ENCODE results near the gene RPL37A. TPM values are rescaled to one million over a fixed set of nuclear protein-coding genes. Genes with fewer than 3 reads are reported as not detected.

RPL37A gene
- polyA plus RNA-seq, 3 donors = 1,504 to 1,660 (median 1,597) TPM

GRCh38 chr2:216522892-216523502, 24.4 kb downstream of the RPL37A start:
- no peaks in the 10 kb centered on the region for H3K79me2 ChIP-seq (ENCODE audit: insufficient read depth, low read length)
- no peak overlapping the region for H3K4me3 ChIP-seq (replicated peaks in 1 of 3; ENCODE audit: low read depth in 2 of 3, low read length in 3 of 3)
- intact Hi-C loops (cut with micrococcal nuclease) = no loop called here
- no peak overlapping the region for H3K27ac Mint-ChIP-seq
- H3K4me2 ChIP-seq (replicated peaks; ENCODE audit: extremely low read depth, low read length, poor library complexity, severe bottlenecking) = no peak overlapping the region
- no peaks in the 10 kb centered on the region for H3K9me3 ChIP-seq (replicated peaks in 1 of 2; ENCODE audit: control insufficient read depth in 1 of 2, insufficient read depth in 1 of 2, low read length in 2 of 2)
- no peaks in the 10 kb centered on the region for H3K36me3 Mint-ChIP-seq
- H3K27ac ChIP-seq (ENCODE audit: low read depth in 1 of 2, low read length in 2 of 2) = no peak overlapping the region
- H3K9me3 Mint-ChIP-seq = peaks cover 0 to 7% (median 0%) of the 10 kb centered on the region in 7 donors
- no peak for DNase-seq
- no peaks in the 10 kb centered on the region for H4K20me1 ChIP-seq (ENCODE audit: insufficient read depth, low read length)
- H3K36me3 ChIP-seq (replicated peaks in 1 of 2; ENCODE audit: control insufficient read depth in 1 of 2, insufficient read depth in 2 of 2, low read length in 2 of 2) = no peaks in the 10 kb centered on the region
- H3K9ac ChIP-seq (ENCODE audit: insufficient read depth, low read length, poor library complexity, severe bottlenecking) = no peak overlapping the region
- H2AFZ ChIP-seq (ENCODE audit: insufficient read depth, low read depth, low read length, poor library complexity, severe bottlenecking) = no peak overlapping the region
- no peaks in the 10 kb centered on the region for H3K4me1 ChIP-seq (ENCODE audit: control insufficient read depth in 1 of 2, insufficient read depth in 2 of 2, low read length in 2 of 2)
- H3K27me3 ChIP-seq (ENCODE audit: control insufficient read depth in 2 of 2, insufficient read depth in 2 of 2, low read length in 2 of 2) = no peaks in the 10 kb centered on the region
- peaks cover 2 to 3% (median 2%) of the 10 kb centered on the region in 3 donors for H3K27me3 Mint-ChIP-seq (ENCODE audit: low read depth in 3 of 3)
- no peak for TF ChIP-seq CTCF (IDR thresholded peaks at IDR 0.05)
- H3K4me1 Mint-ChIP-seq = no peaks in the 10 kb centered on the region
- no peak overlapping the region for H3K4me3 Mint-ChIP-seq
- 78% methylated on average over 1 of the region's 1 CpG for WGBS (ENCODE audit: insufficient coverage)

GRCh38 chr2:216525972-216526371, 27.3 kb downstream of the RPL37A start:
- H3K79me2 ChIP-seq (ENCODE audit: insufficient read depth, low read length) = no peaks in the 10 kb centered on the region
- H3K9me3 ChIP-seq (replicated peaks in 1 of 2; ENCODE audit: control insufficient read depth in 1 of 2, insufficient read depth in 1 of 2, low read length in 2 of 2) = no peaks in the 10 kb centered on the region
- H3K9ac ChIP-seq (ENCODE audit: insufficient read depth, low read length, poor library complexity, severe bottlenecking) = no peak overlapping the region
- H3K27me3 ChIP-seq (ENCODE audit: control insufficient read depth in 2 of 2, insufficient read depth in 2 of 2, low read length in 2 of 2) = no peaks in the 10 kb centered on the region
- no peaks in the 10 kb centered on the region for H3K4me1 ChIP-seq (ENCODE audit: control insufficient read depth in 1 of 2, insufficient read depth in 2 of 2, low read length in 2 of 2)
- no peak overlapping the region for H3K4me3 Mint-ChIP-seq
- no peak overlapping the region for H2AFZ ChIP-seq (ENCODE audit: insufficient read depth, low read depth, low read length, poor library complexity, severe bottlenecking)
- TF ChIP-seq CTCF (IDR thresholded peaks at IDR 0.05) = no peak
- H3K4me2 ChIP-seq (replicated peaks; ENCODE audit: extremely low read depth, low read length, poor library complexity, severe bottlenecking) = no peak overlapping the region
- DNase-seq = no peak
- H3K4me1 Mint-ChIP-seq = no peaks in the 10 kb centered on the region
- H3K9me3 Mint-ChIP-seq = peaks cover 0 to 7% (median 0%) of the 10 kb centered on the region in 7 donors
- intact Hi-C loops (cut with micrococcal nuclease) = no loop called here
- WGBS (ENCODE audit: insufficient coverage) = 100% methylated on average over 2 of the region's 4 CpGs
- no peaks in the 10 kb centered on the region for H4K20me1 ChIP-seq (ENCODE audit: insufficient read depth, low read length)
- H3K27me3 Mint-ChIP-seq (ENCODE audit: low read depth in 3 of 3) = peaks cover 0 to 3% (median 2%) of the 10 kb centered on the region in 3 donors
- H3K27ac Mint-ChIP-seq = no peak overlapping the region
- no peak overlapping the region for H3K4me3 ChIP-seq (replicated peaks in 1 of 3; ENCODE audit: low read depth in 2 of 3, low read length in 3 of 3)
- H3K27ac ChIP-seq (ENCODE audit: low read depth in 1 of 2, low read length in 2 of 2) = no peak overlapping the region
- no peaks in the 10 kb centered on the region for H3K36me3 ChIP-seq (replicated peaks in 1 of 2; ENCODE audit: control insufficient read depth in 1 of 2, insufficient read depth in 2 of 2, low read length in 2 of 2)
- no peaks in the 10 kb centered on the region for H3K36me3 Mint-ChIP-seq

All from CD14-positive monocyte (primary cell).